HCT116 (cell line): ENCODE results near the gene SURF6. TPM values are rescaled to one million over a fixed set of nuclear protein-coding genes. Genes with fewer than 3 reads are reported as not detected.

Source experiments
- ATAC-seq: fragments of 200-7000 bp; cut with Tn5 transposase; 2 replicates; pipeline ENCODE4 v1.9.1; 2020; ENCODE audit warnings: mild to moderate bottlenecking, moderate library complexity
- BruUV-seq: library from RNA; stranded (reverse); fragments of 400-500 nt; replicated peaks from 2 replicates; lab custom pipeline; 2021; lab: Mats Ljungman, UMichigan
- CTCF ChIA-PET: fragments of 300-600 bp; sonication (Branson Sonifier 250); formaldehyde crosslinking; loops from one replicate; lab custom pipeline; 2021; ENCODE audit warnings: antibody characterized with exemption; lab: Charles Lee
- POLR2A ChIA-PET: fragments of 300-600, 350-600 bp; sonication (Branson Sonifier 250); formaldehyde crosslinking; loops from one replicate; lab custom pipeline; 2021; ENCODE audit warnings: antibody characterized with exemption; lab: Charles Lee
- RAD21 ChIA-PET, 2 experiments: fragments of 300-600 bp; sonication (Branson Sonifier 250); formaldehyde crosslinking; loops; one replicate each; lab custom pipeline; 2023; ENCODE audit warnings: low total read pairs in 2 of 2; ENCODE audit not compliant: uncharacterized antibody in 2 of 2, unreplicated experiment in 2 of 2, low non-redundant PET in 1 of 2; lab: Charles Lee
- DNase-seq: peaks from one replicate; pipeline ENCODE4 v3.0.0-alpha.2; 2010; ENCODE audit warnings: low read depth, low spot score
- H2AFZ ChIP-seq: fragments of 200-600 bp; shearing (Covaris generic), sonication (generic); 2 replicates; pipeline ENCODE4 v1.6.1; 2017; ENCODE audit warnings: low read depth, mixed run types, mixed read lengths, antibody characterized with exemption, low read length; ENCODE audit not compliant: poor library complexity, severe bottlenecking
- H3K27ac ChIP-seq: 2 replicates; pipeline ENCODE4 v1.5.1; 2012; ENCODE audit warnings: low read depth, low read length
- H3K27me3 ChIP-seq: fragments of 200-600 bp; sonication (generic); 2 replicates; pipeline ENCODE4 v1.6.1; 2016; ENCODE audit warnings: mixed run types, low read length, mixed read lengths; ENCODE audit not compliant: insufficient read depth
- H3K36me3 ChIP-seq, 2 experiments: fragments of 200-500 bp in 1 of 2; fragments of 200-600 bp in 1 of 2; sonication (Bioruptor generic) in 1 of 2; sonication (generic) in 1 of 2; 2 replicates each; pipeline versions ENCODE4 v1.5.1 to v1.6.1; 2014 to 2016; ENCODE audit warnings: low read length in 2 of 2, inconsistent platforms in 1 of 2, mixed read lengths in 1 of 2, mixed run types in 1 of 2; ENCODE audit not compliant: insufficient read depth in 2 of 2, control insufficient read depth in 1 of 2
- H3K4me1 ChIP-seq, 2 experiments: fragments of 200-600 bp in 1 of 2; sonication (generic) in 1 of 2; 2 replicates each; pipeline versions ENCODE4 v1.5.1 to v1.6.1; 2012 to 2017; ENCODE audit warnings: low read length in 2 of 2, inconsistent platforms in 1 of 2, mild to moderate bottlenecking in 1 of 2, mixed read lengths in 1 of 2, mixed run types in 1 of 2, moderate library complexity in 1 of 2; ENCODE audit not compliant: insufficient read depth in 2 of 2, control insufficient read depth in 1 of 2
- H3K4me2 ChIP-seq: fragments of 200-600 bp; sonication (generic); 2 replicates; pipeline ENCODE4 v1.6.1; 2017; ENCODE audit warnings: mixed run types, low read length, mixed read lengths
- H3K4me3 ChIP-seq, 2 experiments: fragments of 200-600 bp in 1 of 2; sonication (generic) in 1 of 2; replicated peaks in 1 of 2; 2 replicates each; pipeline ENCODE4 v1.5.1; 2011 to 2016; ENCODE audit warnings: low read length in 2 of 2, control low read depth in 1 of 2, low read depth in 1 of 2, mild to moderate bottlenecking in 1 of 2, mixed read lengths in 1 of 2, mixed run types in 1 of 2
- H3K79me2 ChIP-seq: fragments of 200-600 bp; sonication (generic); 2 replicates; pipeline ENCODE4 v1.6.1; 2017; ENCODE audit warnings: mild to moderate bottlenecking, mixed run types, low read length, moderate library complexity, mixed read lengths; ENCODE audit not compliant: insufficient read depth
- H3K9ac ChIP-seq: fragments of 200-600 bp; sonication (generic); 2 replicates; pipeline ENCODE4 v1.6.1; 2016; ENCODE audit warnings: low read length, mixed read lengths
- H3K9me2 ChIP-seq: fragments of 200-600 bp; sonication (generic), shearing (Covaris generic); 2 replicates; pipeline ENCODE4 v1.6.1; 2017; ENCODE audit warnings: mixed run types, mild to moderate bottlenecking, moderate library complexity; ENCODE audit not compliant: insufficient read depth
- H3K9me3 ChIP-seq, 2 experiments: fragments of 200-500 bp in 1 of 2; fragments of 200-600 bp in 1 of 2; sonication (Bioruptor generic) in 1 of 2; sonication (generic) in 1 of 2; 2 replicates each; pipeline ENCODE4 v1.6.1; 2014 to 2017; ENCODE audit warnings: low read length in 2 of 2, mixed read lengths in 2 of 2, inconsistent platforms in 1 of 2, low read depth in 1 of 2, mild to moderate bottlenecking in 1 of 2, mixed run types in 1 of 2, moderate library complexity in 1 of 2; ENCODE audit not compliant: control insufficient read depth in 1 of 2, insufficient read depth in 1 of 2
- H4K20me1 ChIP-seq: fragments of 200-600 bp; sonication (generic), shearing (Covaris generic); 2 replicates; pipeline ENCODE4 v1.6.1; 2017; ENCODE audit warnings: mixed run types, mild to moderate bottlenecking, moderate library complexity; ENCODE audit not compliant: insufficient read depth
- CBX3 ChIP-seq: IDR thresholded peaks from 2 replicates; pipeline ENCODE4 v1.6.1; 2012; ENCODE audit warnings: low read depth
- ELF1 ChIP-seq: IDR thresholded peaks from 2 replicates; pipeline ENCODE4 v1.6.1; 2012; ENCODE audit warnings: low read depth, borderline replicate concordance
- EZH2 ChIP-seq: fragments of 200-600 bp; sonication (generic); IDR thresholded peaks from 2 replicates; pipeline ENCODE4 v1.6.1; 2017; ENCODE audit warnings: antibody characterized with exemption, mixed run types
- FOSL1 ChIP-seq: IDR thresholded peaks from 2 replicates; pipeline ENCODE4 v1.6.1; 2012; ENCODE audit warnings: low read depth
- ZFX ChIP-seq: fragments of 450-650 bp; IDR thresholded peaks from 2 replicates; pipeline ENCODE4 v1.6.1; 2017
- intact Hi-C: fragments of 100-400 bp; cut with micrococcal nuclease; formaldehyde crosslinking; loops from 2 replicates; pipeline ENCODE4 v1.10.0; 2022
- total RNA-seq: library from RNA; stranded (reverse); gene quantifications from one replicate; pipeline ENCODE4 v1.2.1, GENCODE V29; 2021; ENCODE audit not compliant: unreplicated experiment

The SURF6 gene
- total RNA-seq, 1 experiment from 2014 or later, result 30.1 TPM

GRCh38 chr9:133294257-133294656, 41.7 kb downstream of the SURF6 start:
- ChIA-PET RAD21 (no interaction called here), POLR2A (no interaction called here), CTCF (no interaction called here)
- intact Hi-C loops, result no loop called here
- H3K9me2 ChIP-seq, result no peaks in the 10 kb centered on the region
- TF ChIP-seq ELF1, result no peak
- TF ChIP-seq ZFX, result no peak
- no peak for TF ChIP-seq FOSL1
- no peak overlapping the region for H3K27ac ChIP-seq
- no peak for DNase-seq
- H3K4me2 ChIP-seq, result no peak overlapping the region
- H3K9ac ChIP-seq, result no peak overlapping the region
- no peak for ATAC-seq
- no peaks in the 10 kb centered on the region for H3K4me1 ChIP-seq
- no TSS peak for BruUV-seq
- no peak overlapping the region for H3K4me3 ChIP-seq
- no peak overlapping the region for H2AFZ ChIP-seq
- no peaks in the 10 kb centered on the region for H3K79me2 ChIP-seq
- H4K20me1 ChIP-seq, result no peaks in the 10 kb centered on the region
- H3K9me3 ChIP-seq, result peaks cover 5 to 34% of the 10 kb centered on the region in 2 experiments; a peak in 2 of 4 replicates
- no peaks in the 10 kb centered on the region for H3K27me3 ChIP-seq
- no peaks in the 10 kb centered on the region for H3K36me3 ChIP-seq

DNA sequence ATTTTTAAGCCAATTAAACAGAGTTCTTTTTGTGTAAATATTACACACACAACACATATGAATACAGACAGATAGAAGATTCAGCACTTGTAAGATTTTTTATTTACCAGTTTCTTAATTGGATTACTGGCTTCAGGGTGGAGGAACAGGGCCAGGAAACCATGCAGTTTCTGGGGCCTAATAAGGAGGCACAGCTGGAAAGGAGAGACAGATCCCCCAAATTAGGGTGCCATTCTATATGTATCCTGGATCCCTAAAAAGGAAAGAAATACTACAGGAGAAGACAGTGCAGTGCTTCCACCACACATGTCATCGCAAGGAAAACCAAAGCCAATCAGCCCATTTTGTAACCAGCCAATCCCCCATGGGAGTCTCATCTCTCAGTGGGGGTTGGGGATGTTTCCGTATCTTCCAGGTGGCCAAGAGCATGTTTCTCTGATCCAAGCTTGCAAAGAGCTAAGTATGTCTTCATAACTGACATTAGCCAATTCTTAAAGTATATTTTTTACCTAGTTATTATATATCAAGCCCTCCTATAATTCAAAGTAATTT, 45.2 kb downstream of the SURF6 start:
- H3K9ac ChIP-seq, result no peak overlapping the region
- intact Hi-C loops, result no loop called here
- no peak overlapping the region for H3K27ac ChIP-seq
- ChIA-PET CTCF (no interaction called here), RAD21 (no interaction called here), POLR2A (no interaction called here)
- H3K4me3 ChIP-seq, result no peak overlapping the region
- TF ChIP-seq EZH2, result no peak
- peak; percentile 66; the same call in 1 of the 2 replicates for TF ChIP-seq CBX3
- H3K4me1 ChIP-seq, result no peaks in the 10 kb centered on the region
- no peaks in the 10 kb centered on the region for H3K36me3 ChIP-seq
- H2AFZ ChIP-seq, result no peak overlapping the region
- peaks cover 5 to 38% of the 10 kb centered on the region in 2 experiments; a peak in 2 of 4 replicates for H3K9me3 ChIP-seq
- H3K27me3 ChIP-seq, result no peaks in the 10 kb centered on the region
- H3K4me2 ChIP-seq, result no peak overlapping the region
- H3K79me2 ChIP-seq, result no peaks in the 10 kb centered on the region
- DNase-seq (no peak), ATAC-seq (no peak)
- H4K20me1 ChIP-seq, result no peaks in the 10 kb centered on the region
- no peaks in the 10 kb centered on the region for H3K9me2 ChIP-seq
- BruUV-seq, result no TSS peak
